GM04504 (cell line): Measurements from ENCODE around the gene HOXA2.

Experiments
- DNase-seq: peaks from one replicate; pipeline ENCODE4 v3.0.0-alpha.2; 2012; ENCODE audit warnings: low read depth

The HOXA2 gene

GRCh38 chr7:27102581-27103442 is at the start of gene HOXA2:
TSS of gene HOXA2 (minus strand) at chr7:27102683. CDS start at chr7:27102500, 183 bp downstream.
- no peak for DNase-seq

- no peak for DNase-seq
These were observed 49.0 kb upstream of the HOXA2 start for GRCh38 chr7:27151341-27151930.

- no peak for DNase-seq
These were observed 48.3 kb upstream of the HOXA2 start for GRCh38 chr7:27150568-27151340.

GRCh38 chr7:27149842-27150567 is 47.5 kb upstream of the HOXA2 start:
- DNase-seq, result no peak

- no peak for DNase-seq
These were observed 46.5 kb upstream of the HOXA2 start for GRCh38 chr7:27148756-27149641.

- no peak for DNase-seq
These were observed 45.7 kb upstream of the HOXA2 start for GRCh38 chr7:27148031-27148755.

GRCh38 chr7:27147199-27148030 is 44.9 kb upstream of the HOXA2 start, which contains the start of gene HOXA6:
TSS of gene HOXA6 (minus strand) at chr7:27147774. CDS start at chr7:27147749, 25 bp downstream.
- no peak for DNase-seq

- DNase-seq, result no peak
These were observed 44.2 kb upstream of the HOXA2 start for GRCh38 chr7:27146491-27147198.

GRCh38 chr7:27145914-27146412 is 43.5 kb upstream of the HOXA2 start:
- DNase-seq, result no peak

- DNase-seq, result no peak
These were observed 42.9 kb upstream of the HOXA2 start for GRCh38 chr7:27145165-27145913.

GRCh38 chr7:27144781-27145164 is 42.3 kb upstream of the HOXA2 start:
- DNase-seq, result no peak

- DNase-seq, result no peak
These were observed 41.7 kb upstream of the HOXA2 start for GRCh38 chr7:27143950-27144780.

GRCh38 chr7:27143023-27143949 is 40.8 kb upstream of the HOXA2 start, which contains the start of gene HOXA5:
TSS of gene HOXA5 (minus strand) at chr7:27143681. CDS start at chr7:27143607, 74 bp downstream.
- DNase-seq, result no peak

- DNase-seq, result no peak
These were observed 40.1 kb upstream of the HOXA2 start for GRCh38 chr7:27142580-27143022.

- no peak for DNase-seq
These were observed 39.6 kb upstream of the HOXA2 start for GRCh38 chr7:27141923-27142579.
